SK-N-SH (cell line): ENCODE results near the gene CD28.

Experiments used
- EP300 ChIP-seq, 2 experiments: IDR thresholded peaks; 2 replicates each; pipeline versions ENCODE4 v1.4.0 to v1.6.1; 2012; ENCODE audit warnings: borderline replicate concordance in 1 of 2, low read depth in 1 of 2, low read length in 1 of 2
- MEF2A ChIP-seq: IDR thresholded peaks from 2 replicates; pipeline ENCODE4 v1.4.0; 2012; ENCODE audit warnings: low read depth, borderline replicate concordance
- POLR2AphosphoS5 ChIP-seq: IDR thresholded peaks from 2 replicates; pipeline ENCODE4 v1.6.1; 2012; ENCODE audit warnings: low read depth, low read length
- RAD21 ChIP-seq: IDR thresholded peaks from 2 replicates; pipeline ENCODE4 v1.6.1; 2012; ENCODE audit warnings: mild to moderate bottlenecking, low read length
- REST ChIP-seq: IDR thresholded peaks from 2 replicates; pipeline ENCODE4 v1.6.1; 2012; ENCODE audit warnings: mild to moderate bottlenecking, low read depth, low read length, moderate library complexity
- YY1 ChIP-seq: IDR thresholded peaks from 2 replicates; pipeline ENCODE4 v1.4.0; 2012; ENCODE audit warnings: low read depth, mild to moderate bottlenecking
- TF ChIP-seq, protein P1 (sequence below): fragments of 200-600 bp; sonication (generic); IDR thresholded peaks from 2 replicates; pipeline ENCODE4 v1.6.1; 2017; ENCODE audit warnings: antibody characterized with exemption, mild to moderate bottlenecking, moderate library complexity
- TF ChIP-seq, protein P2 (sequence below): fragments of 150-350 bp; IDR thresholded peaks from 2 replicates; pipeline ENCODE4 v1.6.1; 2017; ENCODE audit warnings: antibody characterized with exemption, low read length, low read depth, borderline replicate concordance

DNA sequence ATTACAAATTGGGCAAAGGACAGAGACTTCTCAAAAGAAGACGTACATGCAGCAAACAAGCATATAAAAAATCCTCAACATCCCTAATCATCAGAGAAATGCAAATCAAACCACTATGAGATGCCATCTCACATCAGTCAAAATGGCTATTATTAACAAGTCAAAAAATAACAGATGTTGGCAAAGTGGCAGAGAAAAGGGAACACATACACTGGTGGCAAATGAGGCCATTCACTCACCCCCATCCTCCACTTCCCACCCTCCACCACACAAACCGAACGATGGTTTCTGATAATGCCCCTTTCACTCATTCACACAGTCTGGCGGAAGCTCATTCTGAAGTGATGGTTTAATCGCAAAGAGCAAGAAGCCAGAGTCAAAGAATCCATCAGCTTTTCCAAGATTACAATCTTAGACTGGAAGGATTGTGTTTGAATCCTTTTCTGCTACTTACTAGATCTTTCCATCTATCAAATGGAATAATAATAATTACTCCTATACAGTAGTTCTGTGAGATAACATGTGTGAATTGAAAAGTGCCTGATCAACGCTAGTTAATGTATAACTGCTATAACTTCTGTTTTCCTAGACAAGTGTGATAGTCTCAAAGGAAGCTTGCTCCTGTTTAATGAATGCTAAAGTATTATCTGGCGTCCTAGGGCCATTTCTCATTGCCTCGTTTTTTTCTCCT, 16.9 kb upstream of the CD28 start:
- TF ChIP-seq RAD21 (no peak), MEF2A (no peak), POLR2AphosphoS5 (no peak), EP300 (IDR thresholded peaks at IDR 0.05; ENCODE audit: borderline replicate concordance in 1 of 2, low read depth in 1 of 2, low read length in 1 of 2) (no peak), REST (no peak), YY1 (no peak)
- TF ChIP-seq, protein P1, sequence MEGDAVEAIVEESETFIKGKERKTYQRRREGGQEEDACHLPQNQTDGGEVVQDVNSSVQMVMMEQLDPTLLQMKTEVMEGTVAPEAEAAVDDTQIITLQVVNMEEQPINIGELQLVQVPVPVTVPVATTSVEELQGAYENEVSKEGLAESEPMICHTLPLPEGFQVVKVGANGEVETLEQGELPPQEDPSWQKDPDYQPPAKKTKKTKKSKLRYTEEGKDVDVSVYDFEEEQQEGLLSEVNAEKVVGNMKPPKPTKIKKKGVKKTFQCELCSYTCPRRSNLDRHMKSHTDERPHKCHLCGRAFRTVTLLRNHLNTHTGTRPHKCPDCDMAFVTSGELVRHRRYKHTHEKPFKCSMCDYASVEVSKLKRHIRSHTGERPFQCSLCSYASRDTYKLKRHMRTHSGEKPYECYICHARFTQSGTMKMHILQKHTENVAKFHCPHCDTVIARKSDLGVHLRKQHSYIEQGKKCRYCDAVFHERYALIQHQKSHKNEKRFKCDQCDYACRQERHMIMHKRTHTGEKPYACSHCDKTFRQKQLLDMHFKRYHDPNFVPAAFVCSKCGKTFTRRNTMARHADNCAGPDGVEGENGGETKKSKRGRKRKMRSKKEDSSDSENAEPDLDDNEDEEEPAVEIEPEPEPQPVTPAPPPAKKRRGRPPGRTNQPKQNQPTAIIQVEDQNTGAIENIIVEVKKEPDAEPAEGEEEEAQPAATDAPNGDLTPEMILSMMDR = no peak
- TF ChIP-seq, protein P2, sequence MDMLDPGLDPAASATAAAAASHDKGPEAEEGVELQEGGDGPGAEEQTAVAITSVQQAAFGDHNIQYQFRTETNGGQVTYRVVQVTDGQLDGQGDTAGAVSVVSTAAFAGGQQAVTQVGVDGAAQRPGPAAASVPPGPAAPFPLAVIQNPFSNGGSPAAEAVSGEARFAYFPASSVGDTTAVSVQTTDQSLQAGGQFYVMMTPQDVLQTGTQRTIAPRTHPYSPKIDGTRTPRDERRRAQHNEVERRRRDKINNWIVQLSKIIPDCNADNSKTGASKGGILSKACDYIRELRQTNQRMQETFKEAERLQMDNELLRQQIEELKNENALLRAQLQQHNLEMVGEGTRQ = no peak
